NCI-H146 treated with DMSO at 0.1 percent for 48 hours (cell line): Measurements from ENCODE around the gene NKX6-2.
"Not testable (repeated sequence)": the region's sequence is repeated elsewhere in the genome, so short reads cannot be mapped to it uniquely, and the experiment has no call there.

ENCODE experiments used
- DNase-seq: peaks from one replicate; lab custom pipeline; 2025; ENCODE audit not compliant: unreplicated experiment; lab: John Stamatoyannopoulos, UW

NKX6-2 gene

GRCh38 chr10:132758865-132759264, 27.1 kb downstream of the NKX6-2 start:
- no peak for DNase-seq

- DNase-seq, result no peak
Observed at GRCh38 chr10:132757171-132757570, 28.8 kb downstream of the NKX6-2 start.

- DNase-seq, result no peak
Observed at GRCh38 chr10:132756591-132756990, 29.4 kb downstream of the NKX6-2 start.

- no peak for DNase-seq
Observed at GRCh38 chr10:132755166-132755711, 30.7 kb downstream of the NKX6-2 start.

GRCh38 chr10:132754071-132754470, 31.9 kb downstream of the NKX6-2 start:
- DNase-seq, result no peak

GRCh38 chr10:132753596-132753995, 32.4 kb downstream of the NKX6-2 start:
- DNase-seq, result no peak

- no peak for DNase-seq
Observed at GRCh38 chr10:132752961-132753360, 33.0 kb downstream of the NKX6-2 start.

GRCh38 chr10:132752378-132752777, 33.6 kb downstream of the NKX6-2 start:
- no peak for DNase-seq

GRCh38 chr10:132750936-132751335, 35.0 kb downstream of the NKX6-2 start:
- no peak for DNase-seq

- no peak for DNase-seq
Observed at GRCh38 chr10:132749371-132749795, 36.6 kb downstream of the NKX6-2 start.

- no peak for DNase-seq
Observed at GRCh38 chr10:132748545-132749370, 37.2 kb downstream of the NKX6-2 start.

- DNase-seq, result no peak
Observed at GRCh38 chr10:132748135-132748534, 37.8 kb downstream of the NKX6-2 start.

GRCh38 chr10:132746801-132747625, 38.9 kb downstream of the NKX6-2 start:
- no peak for DNase-seq

- no peak for DNase-seq
Observed at GRCh38 chr10:132746386-132746785, 39.6 kb downstream of the NKX6-2 start.

GRCh38 chr10:132745971-132746370, 40.0 kb downstream of the NKX6-2 start:
- no peak for DNase-seq

GRCh38 chr10:132745511-132745910, 40.4 kb downstream of the NKX6-2 start:
- DNase-seq, result no peak

GRCh38 chr10:132744839-132745238, 41.1 kb downstream of the NKX6-2 start:
- no peak for DNase-seq

GRCh38 chr10:132743925-132744490, 41.9 kb downstream of the NKX6-2 start:
- DNase-seq, result no peak

GRCh38 chr10:132743196-132743924, 42.6 kb downstream of the NKX6-2 start:
- DNase-seq, result not testable (repeated sequence)

- DNase-seq, result no peak
Observed at GRCh38 chr10:132742837-132743194, 43.1 kb downstream of the NKX6-2 start.
